GM19099 (cell line): ENCODE data around the gene DUS3L.

Experiments used
- POLR2A ChIP-seq: IDR thresholded peaks from 3 replicates; pipeline ENCODE4 v1.6.1; 2011; ENCODE audit warnings: low read depth; ENCODE audit not compliant: insufficient read length; ENCODE audit errors: extremely low read depth

DUS3L gene

DNA sequence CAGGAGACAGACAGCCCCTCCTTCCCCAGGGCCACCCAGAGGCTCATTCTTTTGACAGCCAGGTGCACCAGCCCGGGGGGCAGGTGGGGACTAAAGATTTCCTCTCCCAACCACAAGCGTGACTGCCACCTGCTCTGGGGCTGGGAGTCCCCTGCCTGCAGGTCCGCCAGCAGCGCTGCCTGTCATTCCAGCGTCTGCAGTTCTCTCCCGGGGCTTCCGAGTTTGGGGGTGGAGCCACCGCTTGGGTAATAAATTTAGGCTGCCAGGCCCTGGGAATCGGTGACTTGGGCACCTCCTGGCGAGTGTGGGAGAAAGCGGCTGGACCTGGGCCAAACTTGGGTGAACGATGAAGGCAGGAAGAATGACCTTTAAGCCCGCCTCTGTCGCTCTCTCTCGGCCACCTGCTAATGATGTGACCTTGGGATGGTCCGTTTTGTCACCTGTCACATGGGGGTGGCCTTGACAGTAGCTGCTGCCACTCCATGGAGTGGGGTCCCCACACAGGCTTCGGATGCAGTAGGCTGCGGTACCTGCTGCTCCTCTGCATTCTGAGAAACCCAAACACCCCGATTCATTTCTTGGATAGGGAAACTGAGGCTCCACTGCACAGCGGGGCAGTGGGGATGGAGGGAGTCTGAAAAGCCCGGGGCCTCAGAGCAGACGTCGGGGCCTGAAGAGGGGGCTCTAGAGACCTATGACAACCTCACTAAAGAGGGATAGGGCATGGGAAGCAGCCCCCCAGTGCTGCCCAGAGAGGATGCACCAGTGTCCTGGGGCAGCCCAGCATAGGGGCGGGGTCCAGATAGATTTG is 35.8 kb upstream of the DUS3L start:
- TF ChIP-seq POLR2A: no peak

DNA sequence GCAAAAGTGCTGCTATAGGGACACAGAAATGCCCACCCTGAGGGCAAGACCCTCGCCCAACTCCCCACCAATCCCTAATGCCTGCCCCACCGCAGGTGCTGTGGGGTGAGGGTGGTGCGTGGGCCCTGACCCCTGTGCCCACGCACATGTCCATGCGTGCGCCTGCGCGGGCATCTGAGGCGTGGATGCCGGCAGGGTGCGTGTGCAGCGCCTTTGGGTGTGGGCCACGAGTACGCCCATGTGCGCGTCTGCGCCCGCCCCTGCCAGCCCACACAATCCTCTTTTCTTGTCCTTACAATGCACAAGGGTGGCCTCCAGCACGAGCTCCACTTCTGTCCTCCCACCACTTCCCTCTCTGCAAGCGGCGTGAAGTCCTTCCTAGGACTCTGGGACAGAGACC is 34.2 kb upstream of the DUS3L start:
- no peak for TF ChIP-seq POLR2A

DNA sequence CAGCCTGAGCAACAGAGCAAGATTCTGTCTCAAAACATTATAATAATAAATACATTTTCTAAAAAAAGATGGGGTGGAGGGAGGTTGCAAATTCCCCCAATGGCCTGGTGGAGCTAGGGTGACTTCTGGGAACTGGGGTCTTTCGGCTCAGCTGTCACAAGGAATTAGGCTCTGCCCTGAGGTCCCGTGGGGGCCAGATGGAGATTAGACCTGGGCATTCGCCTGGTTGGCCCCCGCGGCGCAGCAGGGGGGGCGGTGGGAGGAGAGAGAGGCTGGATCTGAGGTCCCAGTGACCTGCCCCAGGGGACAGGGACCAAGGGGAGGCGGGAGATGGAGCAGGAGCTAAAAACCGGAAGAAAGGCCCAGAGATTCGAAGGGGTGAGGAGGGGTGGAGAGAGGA is 33.8 kb upstream of the DUS3L start:
- TF ChIP-seq POLR2A: no peak

DNA sequence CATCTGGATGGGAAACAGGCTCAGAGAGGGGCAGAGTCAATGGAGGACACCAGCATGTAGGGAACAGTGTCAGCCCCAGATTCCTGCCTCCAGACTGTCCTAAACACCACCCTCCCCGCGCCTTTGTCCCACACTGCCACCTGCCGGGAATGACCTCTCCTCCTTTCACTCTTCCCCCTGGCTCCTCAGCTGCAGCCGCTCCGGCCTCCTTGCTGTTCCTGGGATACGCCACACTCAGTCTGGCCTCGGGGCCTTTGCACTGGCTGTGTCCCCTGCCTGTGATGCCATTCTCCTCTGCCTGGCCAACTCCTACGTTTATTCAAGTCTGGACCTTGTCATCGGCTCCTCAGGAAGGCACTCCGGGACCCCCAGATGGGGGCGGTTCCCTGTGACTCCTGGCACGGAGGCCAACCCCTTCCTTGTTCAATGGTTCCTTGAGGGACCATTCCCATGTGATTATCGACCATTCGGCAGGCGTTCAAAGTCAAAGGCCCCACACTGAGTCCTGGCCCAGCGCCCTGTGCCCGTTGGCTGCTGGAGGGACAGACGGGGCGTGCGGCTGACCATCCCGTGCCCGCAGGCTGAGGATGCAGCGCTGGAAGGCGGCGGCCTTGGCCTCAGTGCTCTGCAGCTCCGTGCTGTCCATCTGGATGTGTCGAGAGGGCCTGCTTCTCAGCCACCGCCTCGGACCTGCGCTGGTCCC is 32.8 kb upstream of the DUS3L start:
- no peak for TF ChIP-seq POLR2A

DNA sequence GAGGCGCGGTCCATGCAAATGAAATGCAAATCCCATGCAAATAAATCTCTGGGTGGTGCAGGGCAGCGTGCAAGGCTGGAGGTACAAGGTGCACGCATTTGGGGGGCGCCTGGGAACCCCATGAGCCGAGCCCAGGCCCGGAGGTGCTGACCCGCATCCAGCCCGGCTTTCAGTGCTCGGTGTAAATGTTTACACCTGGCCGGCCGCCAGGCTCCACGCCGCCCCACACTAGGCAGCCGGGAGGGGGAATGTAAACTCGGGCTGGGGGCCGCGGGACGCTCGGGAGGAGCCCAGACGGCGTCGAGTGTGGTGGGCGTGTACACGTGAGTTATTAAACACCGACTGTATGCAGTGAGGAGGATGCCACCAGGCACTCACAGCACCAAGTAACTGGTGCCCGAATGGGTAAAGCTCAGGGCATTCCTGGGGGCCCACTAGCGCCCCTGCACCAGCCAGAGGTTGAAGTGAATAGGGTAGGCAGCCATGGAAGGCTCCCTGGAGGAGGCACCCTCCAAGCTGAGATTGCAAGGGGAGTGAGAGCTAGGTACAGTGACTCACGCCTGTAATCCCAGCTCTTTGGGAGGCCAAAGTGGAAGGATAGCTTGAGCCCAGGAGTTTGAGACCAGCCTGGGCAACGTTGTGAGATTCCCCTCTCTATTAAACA is 31.4 kb upstream of the DUS3L start:
- no peak for TF ChIP-seq POLR2A

DNA sequence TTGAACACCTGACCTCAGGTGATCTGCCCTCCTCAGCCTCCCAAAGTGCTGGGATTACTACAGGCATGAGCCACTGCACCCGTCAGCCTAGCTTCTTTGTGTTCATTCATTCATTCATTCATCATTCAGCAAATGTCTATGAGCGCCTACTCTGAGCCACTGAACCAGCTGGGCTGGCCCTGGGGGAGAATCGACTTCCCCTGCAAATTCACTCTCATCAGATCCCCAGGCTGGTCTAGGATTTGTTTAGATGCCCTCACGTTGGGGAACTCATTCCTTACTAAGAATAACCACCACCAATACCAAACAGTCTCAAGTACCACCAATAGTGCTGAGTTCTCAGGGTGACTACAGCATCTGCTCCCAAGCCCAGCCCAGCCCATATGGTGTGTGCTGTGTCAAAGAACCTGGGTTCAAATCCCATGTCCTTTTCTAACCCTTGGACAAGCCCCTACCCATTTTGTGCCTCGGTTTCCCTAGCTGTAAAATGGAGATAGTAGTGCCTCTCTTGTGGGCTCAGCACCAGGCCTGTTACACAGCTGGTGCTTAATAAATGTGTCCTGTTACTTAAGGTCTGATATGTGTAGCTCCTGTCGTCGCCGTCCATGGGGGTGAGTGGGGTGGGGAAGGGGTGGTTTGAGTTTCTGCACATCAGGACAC is 30.7 kb upstream of the DUS3L start:
- no peak for TF ChIP-seq POLR2A

DNA sequence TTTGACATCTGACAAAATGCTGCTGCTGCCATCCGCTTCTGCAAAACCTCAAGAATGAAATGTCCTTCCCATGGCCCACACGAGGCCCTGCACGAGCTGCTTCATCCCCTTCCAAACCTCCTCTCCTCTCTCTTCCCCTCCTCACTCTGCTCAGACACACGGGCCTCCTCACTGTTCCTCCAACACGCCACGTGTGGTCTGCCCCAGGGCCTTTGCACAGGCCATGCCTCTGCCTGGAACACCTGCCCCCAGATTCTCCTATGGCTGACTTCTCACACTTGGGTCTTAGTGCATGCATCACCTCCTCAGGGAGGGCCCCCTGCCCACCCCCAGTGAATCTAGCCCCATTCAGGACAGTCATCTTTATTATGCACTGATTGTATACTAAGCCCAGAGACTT is 29.8 kb upstream of the DUS3L start:
- TF ChIP-seq POLR2A: no peak

DNA sequence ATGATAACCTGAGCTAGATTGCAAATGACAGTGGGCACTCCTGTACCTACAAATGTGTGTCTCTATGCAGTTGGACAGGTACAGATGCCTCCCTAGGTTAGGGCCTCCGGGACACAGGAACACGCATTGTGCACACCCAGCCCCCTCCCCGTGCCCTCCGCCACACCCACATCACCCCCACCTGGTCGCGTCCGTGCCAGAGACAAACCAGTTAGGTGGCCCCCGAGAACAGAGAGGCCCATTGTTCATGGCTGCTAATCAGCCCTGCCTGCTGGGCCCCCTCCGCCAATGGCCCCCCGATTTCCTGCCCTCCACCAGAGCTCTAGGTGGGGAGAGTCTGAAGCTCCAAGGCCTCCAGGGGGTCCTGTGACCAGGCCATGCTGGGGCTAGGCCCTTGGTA is 27.6 kb upstream of the DUS3L start:
- TF ChIP-seq POLR2A: no peak

DNA sequence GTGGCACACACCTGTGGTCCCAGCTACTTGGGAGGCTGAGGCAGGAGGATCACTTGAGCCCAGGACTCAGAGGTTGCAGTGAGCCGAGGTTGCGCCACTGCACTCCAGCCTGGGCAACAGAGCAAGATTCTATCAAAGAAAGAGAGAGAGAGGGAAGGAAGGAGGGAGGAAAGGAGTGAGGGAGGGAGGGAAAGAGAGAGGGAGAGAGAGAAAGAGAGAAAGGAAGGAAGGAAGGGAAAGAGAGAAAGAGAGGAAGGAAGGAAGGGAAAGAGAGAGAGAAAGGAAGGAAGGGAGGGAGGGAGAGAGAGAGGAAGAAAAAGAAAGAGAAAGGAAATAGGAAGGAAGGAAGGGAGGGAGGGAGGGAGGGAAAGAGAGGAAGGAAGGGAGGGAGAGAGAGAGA is 26.3 kb upstream of the DUS3L start:
- no peak for TF ChIP-seq POLR2A

DNA sequence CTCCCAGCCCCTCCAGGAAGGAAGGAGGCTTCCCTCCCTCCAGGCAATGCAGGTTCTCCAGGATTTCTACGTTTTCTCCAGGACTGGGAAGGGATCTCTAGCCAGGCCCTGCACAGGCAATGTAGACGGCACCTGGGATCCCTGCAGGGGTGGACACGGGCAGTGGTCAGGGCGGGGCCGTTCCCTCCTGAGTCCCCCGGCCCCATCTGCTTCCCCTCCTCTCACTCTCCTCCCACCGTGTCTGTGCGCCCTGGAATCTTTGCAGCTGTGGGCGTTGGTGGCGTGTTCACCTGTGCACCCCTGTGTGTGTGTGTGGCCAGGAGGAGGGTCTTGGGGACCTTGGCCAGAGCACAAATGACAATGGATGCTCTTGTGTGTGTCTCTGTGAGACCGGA is 23.9 kb upstream of the DUS3L start:
- TF ChIP-seq POLR2A: no peak

DNA sequence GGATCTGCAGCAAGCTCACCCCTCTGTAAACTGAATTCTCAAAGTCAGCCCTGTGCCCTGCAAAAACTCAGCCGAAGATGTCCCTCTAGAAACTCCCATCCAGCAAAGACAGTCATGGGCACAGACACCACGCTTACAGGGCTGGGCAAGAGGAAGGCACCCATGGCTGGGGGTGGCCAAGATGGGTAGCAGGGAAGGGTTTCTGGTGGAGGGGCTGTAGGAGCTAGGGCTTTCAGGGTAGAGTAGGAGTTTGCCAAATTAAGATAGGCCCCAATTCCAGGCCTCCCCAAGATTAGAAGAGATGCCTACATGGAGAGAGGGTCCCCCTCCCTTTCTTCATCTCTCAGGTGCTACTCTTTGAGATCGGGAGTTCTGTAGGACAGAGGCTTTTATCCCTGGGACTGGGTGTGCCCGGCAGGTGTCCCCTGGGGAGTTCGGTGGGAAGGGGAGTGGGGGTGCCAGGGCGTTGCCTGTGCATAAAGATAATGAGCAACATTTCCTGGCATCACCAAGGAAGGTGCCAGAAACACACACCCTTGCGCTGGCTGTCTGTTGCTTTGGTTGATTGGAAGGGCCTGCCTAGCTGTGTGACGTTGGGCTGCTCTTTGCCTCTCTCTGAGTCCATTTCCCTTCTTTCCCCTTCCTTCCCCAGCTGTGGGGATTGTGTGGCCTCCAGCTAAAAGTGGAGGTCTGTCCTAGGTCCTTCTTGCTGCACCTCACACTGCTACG is 23.3 kb upstream of the DUS3L start:
- TF ChIP-seq POLR2A: no peak

DNA sequence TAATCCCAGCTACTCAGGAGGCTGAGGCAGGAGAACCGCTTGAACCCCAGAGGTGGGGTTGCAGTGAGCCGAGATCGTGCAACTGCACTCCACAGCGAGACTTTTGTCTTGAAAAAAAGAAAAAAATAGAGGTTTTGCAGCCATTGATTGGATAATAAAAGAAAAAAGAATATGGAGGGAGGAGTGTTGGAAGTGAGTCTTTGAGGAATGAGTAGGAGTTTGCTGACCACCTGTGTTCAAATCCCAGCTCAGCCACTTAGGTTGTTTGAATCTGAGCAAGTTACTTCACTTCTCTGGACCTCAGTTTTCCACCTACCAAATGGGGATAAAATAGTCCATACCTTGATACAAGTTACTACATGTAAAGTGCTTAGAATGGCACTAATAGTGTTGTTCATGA is 20.2 kb upstream of the DUS3L start:
- no peak for TF ChIP-seq POLR2A

DNA sequence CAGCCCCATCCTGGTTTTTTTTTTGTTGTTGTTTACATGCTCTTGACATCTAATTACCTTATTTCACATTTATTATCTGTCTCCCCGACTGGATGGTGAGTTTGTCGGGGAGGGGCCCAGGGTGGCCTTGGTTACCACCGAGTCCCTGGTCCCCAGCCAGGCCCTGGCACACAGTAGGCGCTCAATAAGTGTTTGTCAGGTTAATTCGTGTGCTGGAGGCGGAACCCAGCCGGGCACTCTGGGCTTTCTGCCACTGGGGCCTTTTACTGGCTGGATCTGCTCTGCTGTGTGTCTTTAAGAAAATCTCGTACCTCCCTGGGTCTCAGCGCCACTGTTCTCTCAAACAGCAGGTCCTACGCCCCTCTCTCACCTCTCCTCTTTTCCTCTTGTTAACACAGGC is 18.5 kb upstream of the DUS3L start:
- TF ChIP-seq POLR2A: no peak

DNA sequence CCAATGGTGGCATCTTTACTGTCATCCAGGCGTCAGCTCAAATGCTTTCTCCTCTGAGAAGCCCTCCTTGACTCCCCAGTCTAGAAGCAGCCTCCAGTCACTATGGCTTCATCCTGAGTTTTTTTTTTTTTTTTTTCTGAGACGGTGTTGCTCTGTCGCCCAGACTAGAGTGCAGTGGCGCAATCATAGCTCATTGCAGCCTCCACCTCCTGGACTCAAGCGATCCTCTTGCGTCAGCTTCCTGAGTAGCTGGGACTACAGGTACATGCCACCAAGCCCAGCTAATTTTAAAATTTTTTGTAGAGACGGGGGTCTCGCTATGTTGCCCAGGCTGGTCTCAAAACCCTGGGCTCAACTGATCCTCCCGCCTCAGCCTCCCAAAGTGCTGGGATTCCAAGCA is 18.1 kb upstream of the DUS3L start:
- TF ChIP-seq POLR2A: no peak
